A673 (cell line): ENCODE measurements around the gene ANOS1. TPM values are rescaled to one million over a fixed set of nuclear protein-coding genes. Genes with fewer than 3 reads are reported as not detected.

Experiments used
- BruUV-seq: library from RNA; stranded (reverse); fragments of 400-500 nt; replicated peaks from 2 replicates; lab custom pipeline; 2021; lab: Mats Ljungman, UMichigan
- CTCF ChIA-PET: fragments of 300-600 bp; sonication (Branson Sonifier 250); formaldehyde crosslinking; loops from one replicate; lab custom pipeline; 2022; ENCODE audit warnings: antibody characterized with exemption; lab: Charles Lee
- POLR2A ChIA-PET: fragments of 300-600 bp; sonication (Branson Sonifier 250); formaldehyde crosslinking; loops from one replicate; lab custom pipeline; 2022; ENCODE audit warnings: antibody characterized with exemption; ENCODE audit not compliant: low non-redundant PET; lab: Charles Lee
- DNase-seq: peaks from one replicate; pipeline ENCODE4 v3.0.0-alpha.2; 2015; ENCODE audit warnings: low spot score
- H3K27ac ChIP-seq: fragments of 200-600 bp; sonication (generic); 2 replicates; pipeline ENCODE4 v1.5.1; 2016; ENCODE audit warnings: mixed run types, low read depth, mild to moderate bottlenecking, mixed read lengths, antibody characterized with exemption, low read length; ENCODE audit not compliant: poor library complexity, severe bottlenecking
- H3K27me3 ChIP-seq: fragments of 200-600 bp; sonication (generic); replicated peaks from 2 replicates; pipeline ENCODE4 v1.6.1; 2017; ENCODE audit warnings: mixed run types, low read depth, mild to moderate bottlenecking, mixed read lengths, antibody characterized with exemption, low read length; ENCODE audit not compliant: insufficient read depth, poor library complexity
- H3K36me3 ChIP-seq: fragments of 200-600 bp; sonication (generic); 2 replicates; pipeline ENCODE4 v1.6.1; 2016; ENCODE audit warnings: mixed run types, mild to moderate bottlenecking, mixed read lengths, antibody characterized with exemption, low read length; ENCODE audit not compliant: insufficient read depth, poor library complexity, severe bottlenecking
- H3K4me1 ChIP-seq: fragments of 200-600 bp; sonication (generic); 2 replicates; pipeline ENCODE4 v1.6.1; 2017; ENCODE audit warnings: mixed run types, mild to moderate bottlenecking, mixed read lengths, antibody characterized with exemption, low read length; ENCODE audit not compliant: insufficient read depth, poor library complexity, severe bottlenecking
- H3K4me3 ChIP-seq: fragments of 200-600 bp; sonication (generic); 2 replicates; pipeline ENCODE4 v1.5.1; 2016; ENCODE audit warnings: low read depth, mixed run types, mild to moderate bottlenecking, mixed read lengths, low read length; ENCODE audit not compliant: poor library complexity, severe bottlenecking
- H3K9me3 ChIP-seq: fragments of 200-600 bp; sonication (generic); 2 replicates; pipeline ENCODE4 v1.6.1; 2016; ENCODE audit warnings: mixed run types, low read depth, mild to moderate bottlenecking, mixed read lengths, antibody characterized with exemption, low read length; ENCODE audit not compliant: poor library complexity, severe bottlenecking
- EZH2 ChIP-seq: fragments of 200-600 bp; sonication (generic); IDR thresholded peaks from 2 replicates; pipeline ENCODE4 v1.6.1; 2017; ENCODE audit warnings: borderline replicate concordance, low read depth, mild to moderate bottlenecking, mixed read lengths, antibody characterized with exemption, low read length; ENCODE audit not compliant: poor library complexity, severe bottlenecking
- intact Hi-C: fragments of 100-400 bp; cut with micrococcal nuclease; formaldehyde crosslinking; loops from one replicate; pipeline ENCODE4 v1.10.0; 2022; ENCODE audit not compliant: unreplicated experiment
- total RNA-seq: library from RNA; stranded (reverse); gene quantifications from 2 replicates; pipeline ENCODE4 v1.2.3, GENCODE V29; 2021
- TF ChIP-seq, protein P1 (sequence below): fragments of 300-800, 200-600 bp; sonication (generic); conservative IDR thresholded peaks from 2 replicates; pipeline ENCODE4 v1.5.1; 2017; ENCODE audit warnings: low read depth, mild to moderate bottlenecking, antibody characterized with exemption, low read length, moderate library complexity, mixed read lengths

The ANOS1 gene
- total RNA-seq, 1 experiment from 2014 or later: 0.06 TPM

DNA sequence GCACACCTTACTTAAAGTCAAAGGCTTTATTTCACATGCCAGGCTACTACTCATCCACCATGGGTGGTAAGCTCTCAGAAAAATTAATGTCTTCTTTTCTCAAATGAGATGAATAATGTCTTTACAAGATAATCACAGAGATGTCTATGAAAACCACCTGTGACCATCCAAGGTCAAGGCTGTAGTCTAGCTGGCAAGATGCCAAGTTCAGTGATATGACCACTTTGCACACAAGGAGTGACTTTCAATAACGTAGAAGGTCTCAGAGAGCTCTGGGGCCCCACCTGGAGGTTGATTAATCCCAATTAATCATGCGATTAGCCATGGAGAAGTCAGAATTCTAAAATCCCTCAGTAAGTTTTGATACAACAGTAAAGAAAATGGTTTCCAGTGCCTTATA, 20.5 kb downstream of the ANOS1 start:
- TF ChIP-seq, protein P1, sequence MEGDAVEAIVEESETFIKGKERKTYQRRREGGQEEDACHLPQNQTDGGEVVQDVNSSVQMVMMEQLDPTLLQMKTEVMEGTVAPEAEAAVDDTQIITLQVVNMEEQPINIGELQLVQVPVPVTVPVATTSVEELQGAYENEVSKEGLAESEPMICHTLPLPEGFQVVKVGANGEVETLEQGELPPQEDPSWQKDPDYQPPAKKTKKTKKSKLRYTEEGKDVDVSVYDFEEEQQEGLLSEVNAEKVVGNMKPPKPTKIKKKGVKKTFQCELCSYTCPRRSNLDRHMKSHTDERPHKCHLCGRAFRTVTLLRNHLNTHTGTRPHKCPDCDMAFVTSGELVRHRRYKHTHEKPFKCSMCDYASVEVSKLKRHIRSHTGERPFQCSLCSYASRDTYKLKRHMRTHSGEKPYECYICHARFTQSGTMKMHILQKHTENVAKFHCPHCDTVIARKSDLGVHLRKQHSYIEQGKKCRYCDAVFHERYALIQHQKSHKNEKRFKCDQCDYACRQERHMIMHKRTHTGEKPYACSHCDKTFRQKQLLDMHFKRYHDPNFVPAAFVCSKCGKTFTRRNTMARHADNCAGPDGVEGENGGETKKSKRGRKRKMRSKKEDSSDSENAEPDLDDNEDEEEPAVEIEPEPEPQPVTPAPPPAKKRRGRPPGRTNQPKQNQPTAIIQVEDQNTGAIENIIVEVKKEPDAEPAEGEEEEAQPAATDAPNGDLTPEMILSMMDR: no peak
- TF ChIP-seq EZH2: no peak
- Histone ChIP-seq H3K27ac (peak overlapping the region; percentile 43), H3K4me3 (no peak overlapping the region), H3K27me3 (no peaks in the 10 kb centered on the region), H3K36me3 (no peaks in the 10 kb centered on the region), H3K9me3 (no peaks in the 10 kb centered on the region), H3K4me1 (no peaks in the 10 kb centered on the region)
- CTCF ChIA-PET: no interaction called here
- BruUV-seq: no TSS peak
- intact Hi-C loops: no loop called here
- no peak for DNase-seq
- POLR2A ChIA-PET: no interaction called here

DNA sequence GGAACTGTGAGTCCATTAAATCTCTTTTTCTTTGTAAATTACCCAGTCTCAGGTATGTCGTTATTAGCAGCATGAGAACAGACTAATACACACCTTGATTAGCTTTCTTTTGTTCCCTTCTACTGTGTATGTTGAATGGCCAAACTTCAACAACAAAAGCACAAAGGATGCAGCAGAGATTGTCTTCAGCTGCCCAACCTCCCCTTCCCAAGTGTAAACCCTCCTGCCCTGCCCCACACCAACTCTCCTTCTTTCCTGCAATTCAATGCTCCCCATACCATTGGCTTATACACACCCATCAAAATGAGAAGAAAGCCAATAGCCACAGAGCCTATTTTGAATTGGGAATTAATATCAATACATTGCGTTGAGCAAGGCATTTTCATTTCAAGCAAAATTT, 27.8 kb downstream of the ANOS1 start:
- Histone ChIP-seq H3K4me1 (no peaks in the 10 kb centered on the region), H3K27me3 (no peaks in the 10 kb centered on the region), H3K27ac (no peak overlapping the region), H3K4me3 (no peak overlapping the region), H3K9me3 (no peaks in the 10 kb centered on the region), H3K36me3 (no peaks in the 10 kb centered on the region)
- POLR2A ChIA-PET: no interaction called here
- no peak for DNase-seq
- CTCF ChIA-PET: no interaction called here
- no TSS peak for BruUV-seq
- TF ChIP-seq, protein P1: no peak
- no peak for TF ChIP-seq EZH2
- intact Hi-C loops: no loop called here

DNA sequence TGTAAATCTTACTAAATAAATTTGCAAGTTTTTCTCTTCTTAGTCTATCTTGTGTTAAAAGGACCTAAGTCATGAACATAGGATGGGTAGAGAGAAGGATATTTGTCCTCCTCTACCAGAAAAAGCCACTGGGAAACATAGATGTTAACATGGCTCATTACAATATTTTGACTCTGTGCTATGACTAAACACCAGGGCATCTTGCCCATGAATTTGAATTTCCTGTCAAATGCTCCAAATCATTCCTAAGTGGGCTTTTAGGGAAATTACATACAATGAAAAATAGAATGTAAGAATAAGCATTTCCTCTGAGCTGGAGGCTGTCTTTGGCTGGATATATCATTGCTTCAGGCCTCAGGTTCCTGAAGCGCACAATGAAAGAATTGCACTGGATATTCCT, 39.1 kb downstream of the ANOS1 start:
- H3K27me3 ChIP-seq: no peaks in the 10 kb centered on the region
- no peak overlapping the region for H3K27ac ChIP-seq
- DNase-seq: peak; percentile 53
- H3K36me3 ChIP-seq: no peaks in the 10 kb centered on the region
- intact Hi-C loops: no loop called here
- ChIA-PET CTCF (no interaction called here), POLR2A (no interaction called here)
- H3K4me1 ChIP-seq: peaks cover 6% of the 10 kb centered on the region
- no peak for TF ChIP-seq EZH2
- TF ChIP-seq, protein P1: no peak
- H3K4me3 ChIP-seq: no peak overlapping the region
- no TSS peak for BruUV-seq
- no peaks in the 10 kb centered on the region for H3K9me3 ChIP-seq
